ENCODE results near the gene EID3. TPM values are rescaled to one million over a fixed set of nuclear protein-coding genes. Genes with fewer than 3 reads are reported as not detected.

The EID3 gene
- polyA plus RNA-seq, 1 donor from 2014 or later = 0.37 TPM

- Histone ChIP-seq H3K36me3 (ENCODE audit: insufficient read depth, low read length) (peaks cover 15% of the 10 kb centered on the region), H3K79me2 (replicated peaks; ENCODE audit: insufficient read depth, low read length) (no peaks in the 10 kb centered on the region), H3K9me3 (ENCODE audit: low read length) (no peaks in the 10 kb centered on the region), H3K4me2 (ENCODE audit: low read length) (no peak overlapping the region), H3K27me3 (ENCODE audit: insufficient read depth, low read depth, low read length) (no peaks in the 10 kb centered on the region), H3K27ac (ENCODE audit: low read length) (no peak overlapping the region), H4K20me1 (ENCODE audit: insufficient read depth) (no peaks in the 10 kb centered on the region), H3F3A (ENCODE audit: insufficient read depth, low read length, poor library complexity, severe bottlenecking) (no peaks in the 10 kb centered on the region), H2AFZ (ENCODE audit: low read depth, low read length) (no peak overlapping the region), H3K4me3 (ENCODE audit: low read length) (no peak overlapping the region), H3K9ac (ENCODE audit: low read length) (no peak overlapping the region), H3K9me2 (ENCODE audit: insufficient read depth, low read length) (no peaks in the 10 kb centered on the region)
- TF ChIP-seq EZH2 (IDR thresholded peaks at IDR 0.05; ENCODE audit: borderline replicate concordance, insufficient read depth, low read length, poor library complexity, severe bottlenecking) = no peak
- TF ChIP-seq MXI1 (conservative IDR thresholded peaks at IDR 0.05; ENCODE audit: poor library complexity, severe bottlenecking) = no peak
- no peak for TF ChIP-seq TAF1 (IDR thresholded peaks at IDR 0.05; ENCODE audit: low read depth)
- no peak for TF ChIP-seq EP300 (conservative IDR thresholded peaks at IDR 0.05; ENCODE audit: poor library complexity, severe bottlenecking)
- TF ChIP-seq POLR2AphosphoS5 (IDR thresholded peaks at IDR 0.05) = no peak
- no peak for TF ChIP-seq CTCF (IDR thresholded peaks at IDR 0.05; ENCODE audit: poor library complexity, severe bottlenecking)
- TF ChIP-seq SMC3 (conservative IDR thresholded peaks at IDR 0.05; ENCODE audit: poor library complexity) = no peak
- TF ChIP-seq RAD21 (conservative IDR thresholded peaks at IDR 0.05) = no peak
Measured at GRCh38 chr12:104316936-104317335, 13.4 kb downstream of the EID3 start.

DNA sequence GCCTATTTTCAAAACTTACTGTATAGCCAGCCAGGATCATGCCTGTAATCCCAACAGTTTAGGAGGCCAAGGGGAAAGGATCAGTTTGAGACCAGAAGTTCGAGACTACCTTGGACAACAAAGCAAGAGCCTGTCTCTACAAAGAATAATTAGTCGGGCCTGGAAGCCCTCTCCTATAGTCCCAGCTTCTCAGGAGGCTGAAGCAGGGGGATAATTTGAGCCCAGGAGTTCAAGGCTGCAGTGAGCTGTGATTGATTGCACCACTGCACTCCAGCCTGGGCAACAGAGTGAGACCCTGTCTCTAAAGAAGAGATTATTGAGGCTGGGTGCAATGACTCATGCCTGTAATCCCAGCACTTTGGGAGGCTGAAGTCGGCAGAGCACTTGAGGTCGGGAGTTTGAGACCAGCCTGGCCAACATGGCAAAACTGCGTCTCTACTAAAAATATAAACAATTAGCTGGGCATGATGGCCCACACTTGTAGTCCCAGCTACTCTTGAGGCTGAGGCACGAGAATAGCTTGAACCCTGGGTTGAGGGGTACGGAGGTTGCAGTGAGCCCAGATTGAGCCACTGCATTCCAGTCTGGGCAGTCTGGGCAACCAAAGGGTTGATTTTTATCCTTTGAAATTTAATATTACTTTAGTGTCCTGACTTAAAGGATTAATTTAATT lies 14.1 kb downstream of the EID3 start:
- H3K36me3 ChIP-seq (ENCODE audit: insufficient read depth, low read length) = peaks cover 15% of the 10 kb centered on the region
- no peaks in the 10 kb centered on the region for H3K79me2 ChIP-seq (replicated peaks; ENCODE audit: insufficient read depth, low read length)
- no peak overlapping the region for H2AFZ ChIP-seq (ENCODE audit: low read depth, low read length)
- H3K9me2 ChIP-seq (ENCODE audit: insufficient read depth, low read length) = no peaks in the 10 kb centered on the region
- H3K27ac ChIP-seq (ENCODE audit: low read length) = no peak overlapping the region
- no peak overlapping the region for H3K9ac ChIP-seq (ENCODE audit: low read length)
- no peak overlapping the region for H3K4me2 ChIP-seq (ENCODE audit: low read length)
- no peaks in the 10 kb centered on the region for H3K27me3 ChIP-seq (ENCODE audit: insufficient read depth, low read depth, low read length)
- no peak overlapping the region for H3K4me3 ChIP-seq (ENCODE audit: low read length)
- H3K9me3 ChIP-seq (ENCODE audit: low read length) = no peaks in the 10 kb centered on the region
- no peaks in the 10 kb centered on the region for H4K20me1 ChIP-seq (ENCODE audit: insufficient read depth)
- TF ChIP-seq REST (IDR thresholded peaks at IDR 0.05; ENCODE audit: borderline replicate concordance) (no peak), MXI1 (conservative IDR thresholded peaks at IDR 0.05; ENCODE audit: poor library complexity, severe bottlenecking) (no peak), CTCF (IDR thresholded peaks at IDR 0.05; ENCODE audit: poor library complexity, severe bottlenecking) (no peak), TAF1 (IDR thresholded peaks at IDR 0.05; ENCODE audit: low read depth) (no peak)
- H3F3A ChIP-seq (ENCODE audit: insufficient read depth, low read length, poor library complexity, severe bottlenecking) = no peaks in the 10 kb centered on the region

Data from neural cell (in vitro differentiated cells).